ENCODE measurements around the gene BCAS3.

BCAS3 gene

DNA sequence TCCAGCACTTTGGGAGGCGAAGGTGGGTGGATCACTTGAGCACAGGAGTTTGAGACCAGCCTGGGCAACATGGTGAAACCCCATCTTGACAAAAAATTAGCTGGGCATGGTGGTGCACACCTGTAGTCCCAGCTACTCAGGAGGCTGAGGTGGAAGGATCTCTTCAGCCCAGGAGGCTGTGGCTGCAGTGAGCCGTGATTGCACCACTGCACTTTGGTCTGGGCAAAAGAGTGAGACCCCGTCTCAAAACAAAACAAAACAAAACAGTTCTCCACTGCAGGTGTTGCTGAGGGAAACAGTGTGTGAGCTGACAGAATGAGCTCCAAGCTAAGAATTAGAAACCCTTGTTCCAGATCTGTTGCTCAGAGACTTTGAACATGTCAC lies 686.8 kb downstream of the BCAS3 start:
- in situ Hi-C loops (cut with HindIII; ENCODE audit: low sequenced_read_pairs): loop anchor here (10.0 kb wide), 1 partner anchor 120 kb away; no protein-coding TSS in a partner anchor

DNA sequence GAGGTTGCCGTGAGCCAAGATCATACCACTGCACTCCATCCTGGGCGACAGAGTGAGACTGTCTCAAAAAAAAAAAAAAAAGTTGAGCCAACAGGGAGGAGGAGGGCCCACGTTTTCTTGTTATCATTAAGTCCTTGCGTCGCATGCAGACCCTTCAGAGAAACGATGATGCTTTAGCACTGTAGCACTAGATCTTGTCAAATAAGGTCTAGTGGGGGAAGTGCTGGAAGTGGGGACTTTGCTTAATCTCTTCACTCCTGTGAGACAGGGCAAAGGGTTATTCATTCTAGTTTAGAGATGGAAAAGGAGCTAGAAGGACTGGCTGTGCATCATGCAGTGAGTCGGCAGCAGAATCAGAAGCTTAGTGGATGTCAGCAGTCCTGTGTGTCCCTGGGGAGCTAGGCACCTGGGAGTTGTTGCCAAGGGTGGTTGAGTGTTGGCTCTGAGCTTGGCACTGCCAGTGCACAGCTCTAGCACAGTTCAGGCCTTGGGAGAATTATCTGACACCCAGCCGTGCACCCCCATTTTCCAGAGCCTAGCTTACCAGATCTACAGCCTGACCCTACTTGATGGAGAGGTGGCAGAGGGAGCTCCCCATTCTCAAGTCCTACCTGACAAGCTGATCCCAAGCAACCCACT lies 688.5 kb downstream of the BCAS3 start:
- in situ Hi-C loops (cut with HindIII; ENCODE audit: low sequenced_read_pairs): loop anchor here (10.0 kb wide), 1 partner anchor 121 kb away; no protein-coding TSS in a partner anchor

DNA sequence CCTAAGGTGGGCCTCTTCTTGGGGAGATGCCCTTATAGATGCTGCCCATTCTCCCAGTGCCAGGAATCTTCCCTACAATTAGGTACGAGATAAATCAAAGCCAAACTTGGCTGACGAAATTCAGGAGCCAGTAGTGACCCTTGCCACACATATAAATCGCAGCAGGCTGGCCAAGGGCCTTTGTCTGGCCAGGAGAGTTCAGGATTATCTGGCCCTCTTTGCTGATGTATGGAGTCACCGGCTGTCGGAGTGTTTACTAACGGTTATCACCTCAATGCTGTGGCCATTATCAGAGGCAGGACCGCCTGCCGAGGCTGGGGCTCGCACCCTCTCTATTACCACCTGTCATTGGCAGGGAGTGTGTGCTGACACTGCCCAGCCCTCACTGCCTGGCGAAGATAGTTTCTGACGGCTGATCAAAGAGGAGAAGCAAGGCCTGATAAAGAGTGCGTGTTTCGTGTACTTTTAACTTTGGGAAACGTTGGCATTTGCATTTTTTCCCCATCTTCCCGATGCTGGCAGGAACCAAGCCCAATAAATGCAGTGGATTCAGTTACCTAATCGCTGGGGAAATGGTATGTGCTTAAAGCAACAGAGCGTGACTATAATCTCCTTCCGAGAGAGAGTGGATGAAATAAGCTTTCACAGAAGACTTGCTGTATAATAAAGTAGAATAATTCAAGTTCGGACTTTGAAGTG lies 689.2 kb downstream of the BCAS3 start:
- in situ Hi-C loops (cut with HindIII; ENCODE audit: low sequenced_read_pairs): loop anchor here (10.0 kb wide), 1 partner anchor 122 kb away; no protein-coding TSS in a partner anchor

DNA sequence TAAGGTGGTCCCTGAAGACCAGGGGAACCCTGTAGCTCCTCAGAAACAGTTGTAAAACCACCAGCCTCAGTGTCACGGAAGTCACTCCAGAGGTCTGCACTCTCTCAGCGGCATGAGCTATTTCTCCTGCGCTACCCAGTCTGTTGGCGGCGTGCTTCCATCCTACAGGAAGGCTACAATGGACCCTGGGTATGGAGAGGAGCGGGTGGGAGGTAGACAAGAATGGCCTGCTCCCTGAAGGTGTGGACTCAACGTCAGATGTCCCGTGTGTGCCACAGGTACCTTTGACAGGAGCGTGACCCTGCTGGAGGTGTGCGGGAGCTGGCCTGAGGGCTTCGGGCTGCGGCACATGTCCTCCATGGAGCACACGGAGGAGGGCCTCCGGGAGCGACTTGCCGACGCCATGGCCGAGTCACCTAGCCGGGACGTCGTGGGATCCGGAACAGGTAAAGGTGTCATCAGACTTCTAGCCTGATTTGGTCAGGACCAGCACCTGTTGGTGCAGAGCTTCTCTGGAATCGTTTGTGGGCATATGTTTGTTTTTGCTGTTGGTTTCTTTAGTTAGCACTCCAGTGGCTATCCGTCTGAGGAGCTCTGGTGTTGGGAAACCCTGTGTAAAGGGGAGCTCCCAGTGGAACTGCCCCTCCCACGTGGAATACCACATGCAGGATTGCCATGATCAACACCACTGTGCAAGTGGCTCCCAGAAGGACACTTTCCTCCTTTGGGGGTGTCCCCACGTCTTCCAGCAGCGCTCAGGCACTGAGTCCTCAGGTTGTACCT lies 690.6 kb downstream of the BCAS3 start:
- in situ Hi-C loops (cut with HindIII; ENCODE audit: low sequenced_read_pairs): loop anchor here (10.0 kb wide), 1 partner anchor 123 kb away; no protein-coding TSS in a partner anchor

- in situ Hi-C loops (cut with HindIII; ENCODE audit: low sequenced_read_pairs): loop anchor here (10.0 kb wide), 1 partner anchor 124 kb away; no protein-coding TSS in a partner anchor
These were observed 691.3 kb downstream of the BCAS3 start for GRCh38 chr17:61368832-61369450.

DNA sequence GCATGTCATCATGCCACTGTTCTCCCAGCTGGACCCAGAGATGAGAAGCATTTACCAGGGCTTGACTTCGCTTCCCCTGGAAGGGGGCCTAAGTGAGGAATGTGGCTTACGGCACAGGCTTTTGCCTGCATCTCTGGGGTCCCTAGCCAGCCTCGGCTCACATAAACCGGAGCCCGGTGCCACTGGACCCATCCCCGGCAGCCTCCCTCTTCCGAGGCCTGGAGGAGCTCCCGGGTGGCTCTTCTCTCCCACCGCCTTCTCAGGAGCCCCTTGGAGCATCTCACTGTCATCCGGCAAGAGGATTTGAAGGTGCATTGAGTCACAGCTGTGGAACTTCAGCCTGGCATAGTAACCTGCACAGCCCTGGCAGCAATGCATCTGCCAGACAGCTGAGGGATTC lies 692.1 kb downstream of the BCAS3 start:
- in situ Hi-C loops (cut with HindIII; ENCODE audit: low sequenced_read_pairs): loop anchor here (10.0 kb wide), 1 partner anchor 125 kb away; no protein-coding TSS in a partner anchor

DNA sequence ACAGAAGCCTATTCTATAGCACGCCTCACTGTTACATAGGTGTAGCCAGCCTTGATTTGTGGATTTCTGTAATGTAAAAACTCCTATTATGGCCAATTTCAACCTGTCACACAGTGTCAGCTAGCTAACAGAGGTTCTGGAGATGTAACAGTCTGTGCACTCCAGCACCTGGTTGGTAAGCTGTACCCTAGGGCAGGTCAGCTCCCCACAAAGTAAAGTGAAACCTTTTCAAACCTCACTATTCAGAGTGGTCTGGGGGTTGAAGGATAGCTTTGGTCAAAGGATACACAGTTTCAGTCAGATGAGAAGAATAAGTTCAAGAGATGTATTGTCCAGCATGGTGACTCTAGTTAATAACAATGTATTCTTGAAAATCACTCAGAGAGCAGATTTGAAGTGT lies 693.5 kb downstream of the BCAS3 start:
- in situ Hi-C loops (cut with HindIII; ENCODE audit: low sequenced_read_pairs): no loop called here

DNA sequence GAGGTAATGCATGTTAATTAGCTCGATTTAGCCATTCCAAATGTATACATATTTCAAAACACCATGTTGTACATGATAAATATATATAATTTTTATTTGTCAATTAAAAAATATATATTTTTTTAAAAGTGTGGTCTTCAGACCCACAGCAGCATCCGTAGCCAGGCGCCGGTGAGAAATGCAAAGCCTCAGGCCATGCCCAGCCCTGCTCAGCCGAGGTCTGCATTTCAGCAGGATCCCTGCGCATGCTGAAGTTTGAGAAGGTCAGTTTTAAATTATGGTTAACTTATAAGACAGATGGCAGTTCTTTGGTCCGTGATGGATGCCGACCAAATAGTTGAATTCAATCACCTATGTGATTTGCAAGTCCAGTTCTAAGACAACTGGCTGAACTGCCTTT lies 694.0 kb downstream of the BCAS3 start:
- in situ Hi-C loops (cut with HindIII; ENCODE audit: low sequenced_read_pairs): no loop called here

GRCh38 chr17:61372436-61372835 lies 694.8 kb downstream of the BCAS3 start:
- in situ Hi-C loops (cut with HindIII; ENCODE audit: low sequenced_read_pairs): no loop called here

DNA sequence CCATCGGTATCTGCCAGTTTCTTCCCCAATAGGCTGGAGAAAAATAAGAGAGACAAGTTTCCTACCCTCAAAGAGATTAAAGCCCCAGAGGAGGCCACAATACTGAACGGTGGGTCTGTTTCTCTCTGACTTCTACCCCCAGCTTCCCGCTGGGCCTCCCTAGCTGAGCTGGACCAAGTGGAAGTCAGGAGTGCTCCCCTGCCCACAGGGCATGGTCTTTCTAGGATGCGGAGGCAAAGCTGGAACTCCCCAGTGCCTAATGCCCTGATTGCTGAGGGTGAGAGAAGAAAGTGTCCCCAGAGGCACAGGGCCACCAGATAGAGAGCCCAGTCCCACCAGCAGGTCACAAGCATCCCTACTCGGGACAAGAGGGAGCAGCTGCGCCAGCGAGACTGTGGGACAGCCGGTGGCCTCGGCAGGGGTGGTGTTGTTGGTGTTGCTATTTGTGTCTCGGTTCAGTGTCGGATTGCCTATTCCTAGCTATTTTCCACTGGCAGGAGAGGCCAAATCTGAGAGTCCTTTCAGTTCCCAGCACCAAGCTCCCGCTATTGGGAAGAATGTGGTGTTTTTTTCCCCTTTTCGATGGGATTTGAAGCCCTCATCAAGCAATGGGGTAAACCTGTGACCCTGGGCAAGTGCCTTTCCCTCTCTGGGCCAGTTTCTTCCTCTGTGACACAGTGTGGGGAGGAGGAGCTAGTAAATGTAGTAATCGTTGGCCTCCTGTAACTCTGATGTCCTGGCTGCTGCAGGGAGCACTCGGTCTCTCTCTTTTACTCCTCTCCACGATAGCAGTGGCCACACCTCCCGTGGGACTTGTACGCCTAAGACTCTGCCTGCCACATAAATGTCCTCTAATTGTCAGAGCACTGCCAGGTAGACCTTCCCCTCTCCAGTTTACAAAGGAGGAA lies 699.5 kb downstream of the BCAS3 start:
- in situ Hi-C loops (cut with HindIII; ENCODE audit: low sequenced_read_pairs): no loop called here

GRCh38 chr17:61378658-61379456 lies 701.2 kb downstream of the BCAS3 start:
- in situ Hi-C loops (cut with HindIII; ENCODE audit: low sequenced_read_pairs): no loop called here

DNA sequence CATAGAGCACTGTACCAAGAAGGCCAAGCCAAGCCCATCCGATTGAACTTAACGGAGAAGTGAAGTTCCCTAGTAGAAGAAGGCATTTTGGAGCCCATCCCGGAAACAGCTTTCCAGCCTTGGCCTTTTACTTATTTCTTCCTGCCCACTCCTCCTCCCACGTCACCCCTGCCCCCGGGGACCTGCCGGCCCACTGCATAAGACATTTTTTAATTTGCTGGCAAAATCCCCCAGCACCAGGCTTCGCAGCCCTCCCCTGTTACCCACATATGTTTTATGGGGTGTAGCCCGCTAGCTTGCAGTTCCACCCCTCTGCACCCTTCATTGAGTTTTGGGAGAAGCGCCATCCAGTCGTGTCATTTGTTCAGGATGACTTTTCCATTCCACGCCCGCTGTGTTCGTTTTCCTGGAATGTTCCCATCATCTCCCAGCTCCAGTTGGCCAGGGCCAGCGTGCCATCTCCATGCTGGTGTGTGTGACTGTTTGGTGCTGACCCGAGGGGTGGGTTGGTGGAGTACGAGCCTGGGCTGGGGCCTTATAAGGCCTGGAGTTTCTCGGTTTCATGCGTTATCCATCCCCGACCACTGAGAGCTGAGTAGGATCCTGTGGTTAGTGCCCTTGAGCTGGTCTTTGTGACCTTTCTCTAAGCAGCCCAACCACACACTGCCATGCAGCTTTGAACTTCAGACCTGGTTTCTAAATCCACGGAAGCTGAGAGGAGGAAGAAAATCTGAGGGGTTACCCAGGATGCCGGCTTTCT lies 702.0 kb downstream of the BCAS3 start:
- in situ Hi-C loops (cut with HindIII; ENCODE audit: low sequenced_read_pairs): no loop called here

- in situ Hi-C loops (cut with HindIII; ENCODE audit: low sequenced_read_pairs): no loop called here
These were observed 702.7 kb downstream of the BCAS3 start for GRCh38 chr17:61380217-61380835.

- in situ Hi-C loops (cut with HindIII; ENCODE audit: low sequenced_read_pairs): no loop called here
These were observed 703.3 kb downstream of the BCAS3 start for GRCh38 chr17:61380836-61381525.

- in situ Hi-C loops (cut with HindIII; ENCODE audit: low sequenced_read_pairs): no loop called here
These were observed 703.9 kb downstream of the BCAS3 start for GRCh38 chr17:61381537-61381936.

- in situ Hi-C loops (cut with HindIII; ENCODE audit: low sequenced_read_pairs): no loop called here
These were observed 705.4 kb downstream of the BCAS3 start for GRCh38 chr17:61382796-61383688.

All from DLD1 (cell line).